SU-DHL-6 (cell line): ENCODE results near the gene FUS.

ENCODE experiments used
- H2AFZ ChIP-seq: fragments of 200-600 bp; sonication (generic); 2 replicates; pipeline ENCODE4 v1.6.1; 2014; ENCODE audit warnings: low read depth, mild to moderate bottlenecking, moderate library complexity, mixed read lengths, antibody characterized with exemption, low read length; ENCODE audit not compliant: severe bottlenecking
- H3F3A ChIP-seq: fragments of 200-600 bp; shearing (Covaris generic); 2 replicates; pipeline ENCODE4 v1.6.0; 2016; ENCODE audit warnings: antibody characterized with exemption, mild to moderate bottlenecking; ENCODE audit not compliant: insufficient read depth
- H3K27ac ChIP-seq: fragments of 200-600 bp; sonication (generic); 2 replicates; pipeline ENCODE4 v1.5.1; 2016; ENCODE audit warnings: low read depth, mild to moderate bottlenecking, low read length, moderate library complexity, mixed read lengths
- H3K27me3 ChIP-seq: fragments of 200-600 bp; sonication (generic), shearing (Covaris generic); 2 replicates; pipeline ENCODE4 v1.6.0; 2014; ENCODE audit warnings: mild to moderate bottlenecking, low read length
- H3K36me3 ChIP-seq: fragments of 200-600 bp; sonication (generic); 2 replicates; pipeline ENCODE4 v1.6.1; 2014; ENCODE audit warnings: mild to moderate bottlenecking, low read length, mixed read lengths
- H3K4me2 ChIP-seq: fragments of 300-600, 200-600 bp; shearing (Covaris generic), sonication (generic); 2 replicates; pipeline ENCODE4 v1.6.0; 2014; ENCODE audit warnings: low read length, low read depth, mild to moderate bottlenecking; ENCODE audit not compliant: poor library complexity, severe bottlenecking
- H3K4me3 ChIP-seq: fragments of 200-600 bp; sonication (generic); 2 replicates; pipeline ENCODE4 v1.5.1; 2014; ENCODE audit warnings: antibody characterized with exemption, low read length, mild to moderate bottlenecking, mixed read lengths; ENCODE audit not compliant: insufficient read depth, poor library complexity, severe bottlenecking
- H3K79me2 ChIP-seq: fragments of 200-600 bp; sonication (generic); 2 replicates; pipeline ENCODE4 v1.6.1; 2014; ENCODE audit warnings: mild to moderate bottlenecking, low read length, moderate library complexity; ENCODE audit not compliant: insufficient read depth
- H3K9ac ChIP-seq: fragments of 200-600 bp; sonication (generic); 2 replicates; pipeline ENCODE4 v1.7.0; 2014; ENCODE audit warnings: mild to moderate bottlenecking, low read length
- H3K9me2 ChIP-seq: fragments of 200-600 bp; sonication (generic); replicated peaks from 2 replicates; pipeline ENCODE4 v1.6.1; 2014; ENCODE audit warnings: low read length; ENCODE audit not compliant: insufficient read depth
- H3K9me3 ChIP-seq: fragments of 200-600 bp; sonication (generic); 2 replicates; pipeline ENCODE4 v1.6.1; 2014; ENCODE audit warnings: low read length, mixed read lengths; ENCODE audit not compliant: insufficient read depth
- H4K20me1 ChIP-seq: fragments of 200-600 bp; sonication (generic); 2 replicates; pipeline ENCODE4 v1.6.1; 2014; ENCODE audit warnings: low read depth, mild to moderate bottlenecking, antibody characterized with exemption, low read length, moderate library complexity, mixed read lengths
- CTCF ChIP-seq: fragments of 200-600 bp; sonication (generic); IDR thresholded peaks from one replicate; pipeline ENCODE4 v1.5.1; 2017; ENCODE audit warnings: antibody characterized with exemption, mild to moderate bottlenecking, low read length, moderate library complexity; ENCODE audit not compliant: insufficient read depth, poor library complexity, severe bottlenecking
- EZH2phosphoT487 ChIP-seq: fragments of 200-600 bp; sonication (generic), shearing (Covaris generic); conservative IDR thresholded peaks from 2 replicates; pipeline ENCODE4 v1.6.1; 2018; ENCODE audit warnings: mild to moderate bottlenecking, antibody characterized with exemption, low read length, moderate library complexity, mixed read lengths

The FUS gene

GRCh38 chr16:31187808-31188189, 7.9 kb downstream of the FUS start:
- Histone ChIP-seq H3K9me2 (no peaks in the 10 kb centered on the region), H3K9ac (no peak overlapping the region), H3K36me3 (peaks cover 91% of the 10 kb centered on the region), H3F3A (peaks cover 43% of the 10 kb centered on the region), H3K9me3 (no peaks in the 10 kb centered on the region), H3K4me3 (no peak overlapping the region), H3K27ac (no peak overlapping the region), H3K27me3 (no peaks in the 10 kb centered on the region), H2AFZ (no peak overlapping the region), H3K4me2 (no peak overlapping the region), H3K79me2 (peaks cover 67% of the 10 kb centered on the region), H4K20me1 (peaks cover 79% of the 10 kb centered on the region)
- TF ChIP-seq EZH2phosphoT487 (no peak), CTCF (no peak)

- peaks cover 51% of the 10 kb centered on the region for H3F3A ChIP-seq
- H3K9me2 ChIP-seq: no peaks in the 10 kb centered on the region
- peaks cover 74% of the 10 kb centered on the region for H4K20me1 ChIP-seq
- no peaks in the 10 kb centered on the region for H3K9me3 ChIP-seq
- peaks cover 58% of the 10 kb centered on the region for H3K79me2 ChIP-seq
- H3K36me3 ChIP-seq: peaks cover 88% of the 10 kb centered on the region
- H2AFZ ChIP-seq: no peak overlapping the region
- H3K4me2 ChIP-seq: no peak overlapping the region
- H3K27ac ChIP-seq: no peak overlapping the region
- TF ChIP-seq EZH2phosphoT487 (no peak), CTCF (no peak)
- no peak overlapping the region for H3K4me3 ChIP-seq
- H3K9ac ChIP-seq: no peak overlapping the region
- H3K27me3 ChIP-seq: no peaks in the 10 kb centered on the region
These were observed 8.8 kb downstream of the FUS start for GRCh38 chr16:31188450-31189411.

GRCh38 chr16:31189412-31189778, 9.5 kb downstream of the FUS start:
- H3K4me2 ChIP-seq: no peak overlapping the region
- peaks cover 52% of the 10 kb centered on the region for H3K79me2 ChIP-seq
- TF ChIP-seq EZH2phosphoT487 (no peak), CTCF (no peak)
- no peak overlapping the region for H3K4me3 ChIP-seq
- H3K27ac ChIP-seq: no peak overlapping the region
- H3F3A ChIP-seq: peaks cover 57% of the 10 kb centered on the region
- no peak overlapping the region for H2AFZ ChIP-seq
- H3K9me2 ChIP-seq: no peaks in the 10 kb centered on the region
- peaks cover 88% of the 10 kb centered on the region for H3K36me3 ChIP-seq
- no peaks in the 10 kb centered on the region for H3K9me3 ChIP-seq
- H3K27me3 ChIP-seq: no peaks in the 10 kb centered on the region
- H3K9ac ChIP-seq: no peak overlapping the region
- H4K20me1 ChIP-seq: peaks cover 69% of the 10 kb centered on the region
